Activated CD4-positive, alpha-beta memory T cell treated with anti-CD3 and anti-CD28 coated beads for 36 hours (primary cell): ENCODE results near the gene UPK1A. TPM values are rescaled to one million over a fixed set of nuclear protein-coding genes. Genes with fewer than 3 reads are reported as not detected.

Source experiments
- CTCF ChIA-PET: fragments of 350-600 bp; sonication (Branson Sonifier 250); formaldehyde crosslinking; loops from one replicate; lab custom pipeline; 2021; ENCODE audit warnings: antibody characterized with exemption, inconsistent platforms; lab: Charles Lee
- POLR2A ChIA-PET: fragments of 350-600 bp; sonication (Branson Sonifier 250); formaldehyde crosslinking; loops from one replicate; lab custom pipeline; 2021; ENCODE audit warnings: antibody characterized with exemption; lab: Charles Lee
- DNase-seq: peaks from one replicate; pipeline ENCODE4 v3.0.0-alpha.2; 2020
- H3K27ac Mint-ChIP-seq: one replicate; pipeline ENCODE4 v1.8.0; 2021; ENCODE audit warnings: mixed read lengths
- H3K27me3 Mint-ChIP-seq: one replicate; pipeline ENCODE4 v1.8.0; 2021; ENCODE audit warnings: mixed read lengths
- H3K36me3 Mint-ChIP-seq: one replicate; pipeline ENCODE4 v1.8.0; 2021; ENCODE audit warnings: mixed read lengths
- H3K4me1 Mint-ChIP-seq: one replicate; pipeline ENCODE4 v1.8.0; 2021; ENCODE audit warnings: low read depth, mixed read lengths
- H3K4me3 Mint-ChIP-seq: one replicate; pipeline ENCODE4 v1.8.0; 2021; ENCODE audit warnings: mild to moderate bottlenecking, mixed read lengths
- H3K9me3 Mint-ChIP-seq: one replicate; pipeline ENCODE4 v1.8.0; 2021; ENCODE audit warnings: mixed read lengths
- intact Hi-C: fragments of 100-400 bp; cut with micrococcal nuclease; formaldehyde crosslinking; loops from one replicate; pipeline ENCODE4 v1.15.1; 2023
- total RNA-seq, 2 experiments: library from RNA; stranded (reverse); gene quantifications; one replicate each; pipeline ENCODE4 v1.2.3, GENCODE V29; 2021

Gene UPK1A
- total RNA-seq, 2 experiments from 2014 or later: 0.90 to 1.0 TPM

GRCh38 chr19:35695895-35696422, 29.6 kb downstream of the UPK1A start:
- no peak for DNase-seq
- no peaks in the 10 kb centered on the region for H3K36me3 Mint-ChIP-seq
- no peak overlapping the region for H3K4me3 Mint-ChIP-seq
- CTCF ChIA-PET: interaction anchor here (1.1 to 16.2 kb wide), 5 partner anchors 17 to 187 kb away, joined by 4 to 197 read pairs (median 10); partner anchors contain the start of genes IGFLR1 and LIN37
- no peak overlapping the region for H3K27ac Mint-ChIP-seq
- no peaks in the 10 kb centered on the region for H3K27me3 Mint-ChIP-seq
- H3K9me3 Mint-ChIP-seq: no peaks in the 10 kb centered on the region
- intact Hi-C loops: loop anchor here (2.0 kb wide), 1 partner anchor 45 kb away; no protein-coding TSS in a partner anchor
- H3K4me1 Mint-ChIP-seq: peaks cover 14% of the 10 kb centered on the region
- POLR2A ChIA-PET: interaction anchor here (1.0 to 6.9 kb wide), 3 partner anchors 17 to 81 kb away, joined by 4 to 64 read pairs (median 7); no protein-coding TSS in a partner anchor

- intact Hi-C loops: loop anchor here (2.0 kb wide), 1 partner anchor 44 kb away; no protein-coding TSS in a partner anchor
- Mint-ChIP-seq H3K9me3 (no peaks in the 10 kb centered on the region), H3K36me3 (no peaks in the 10 kb centered on the region), H3K4me3 (no peak overlapping the region), H3K27ac (peak overlapping the region; percentile 23), H3K4me1 (peaks cover 14% of the 10 kb centered on the region), H3K27me3 (no peaks in the 10 kb centered on the region)
- peak; percentile 61 for DNase-seq
- CTCF ChIA-PET: interaction anchor here (1.1 to 16.2 kb wide), 5 partner anchors 10 to 186 kb away, joined by 3 to 197 read pairs (median 5); partner anchors contain the start of gene LIN37
- POLR2A ChIA-PET: interaction anchor here (1.0 to 6.9 kb wide), 2 partner anchors 16 to 22 kb away, joined by 7 to 64 read pairs; no protein-coding TSS in a partner anchor
Observed at GRCh38 chr19:35696835-35697234, 30.5 kb downstream of the UPK1A start.

DNA sequence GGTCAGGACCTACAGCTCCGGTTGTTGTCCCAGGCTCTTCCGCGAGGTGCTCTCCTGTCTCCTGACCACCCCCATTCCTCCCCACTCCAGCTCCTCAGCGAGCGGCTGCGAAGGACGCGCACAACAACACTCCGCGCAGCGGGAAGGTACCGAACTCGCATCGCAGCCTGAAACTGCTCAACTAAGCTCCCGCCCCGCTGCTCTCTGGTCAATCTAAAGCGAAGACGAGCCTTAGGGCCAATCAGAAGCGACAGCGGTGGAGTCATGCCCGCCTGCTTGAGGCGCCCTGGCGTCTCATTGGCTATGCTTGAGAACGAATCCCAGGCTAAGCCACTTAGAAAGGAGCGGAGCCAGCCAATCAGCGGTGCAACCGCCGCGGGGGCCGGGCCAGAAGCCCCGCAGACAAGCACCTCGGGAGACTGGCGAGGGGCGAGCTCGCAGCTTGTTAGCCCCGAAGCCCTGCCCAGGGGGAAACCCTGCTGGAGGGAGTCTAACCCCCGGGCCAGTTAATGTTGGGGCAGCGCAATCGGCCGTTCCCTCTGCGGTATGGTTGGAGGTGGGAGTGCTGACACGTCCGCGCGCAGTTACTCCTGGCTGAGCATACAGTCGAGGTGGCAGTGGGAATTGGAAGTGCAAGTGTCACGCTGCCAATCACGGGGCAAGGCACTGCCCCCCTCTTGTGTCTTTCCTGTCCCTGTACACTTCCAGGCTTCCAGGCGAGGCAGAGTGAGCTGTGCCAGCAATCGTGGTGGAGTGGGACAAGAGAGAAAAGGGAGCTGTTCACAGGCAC, 36.1 kb downstream of the UPK1A start:
- CTCF ChIA-PET: interaction anchor here (0.9 to 16.2 kb wide), 9 partner anchors 8 to 229 kb away, joined by 3 to 197 read pairs (median 5); partner anchors contain the start of gene LIN37

GRCh38 chr19:35703343-35703742, 37.0 kb downstream of the UPK1A start:
- H3K4me3 Mint-ChIP-seq: no peak overlapping the region
- peaks cover 2% of the 10 kb centered on the region for H3K36me3 Mint-ChIP-seq
- CTCF ChIA-PET: interaction anchor here (1.1 to 16.2 kb wide), 5 partner anchors 9 to 45 kb away, joined by 3 to 197 read pairs (median 6); partner anchors contain the start of gene LIN37
- no peak for DNase-seq
- POLR2A ChIA-PET: interaction anchor here (3.4 kb wide), 1 partner anchor 10 kb away, joined by 96 read pairs; no protein-coding TSS in a partner anchor
- H3K27me3 Mint-ChIP-seq: no peaks in the 10 kb centered on the region
- H3K9me3 Mint-ChIP-seq: no peaks in the 10 kb centered on the region
- no peak overlapping the region for H3K27ac Mint-ChIP-seq
- intact Hi-C loops: no loop called here
- H3K4me1 Mint-ChIP-seq: peaks cover 3% of the 10 kb centered on the region

More for the DNA sequence above, 36.1 kb downstream of the UPK1A start:
- intact Hi-C loops: loop anchor here (1.0 kb wide), 1 partner anchor 9 kb away; no protein-coding TSS in a partner anchor
- peaks cover 3% of the 10 kb centered on the region for H3K4me1 Mint-ChIP-seq
- H3K36me3 Mint-ChIP-seq: peaks cover 2% of the 10 kb centered on the region
- no peaks in the 10 kb centered on the region for H3K27me3 Mint-ChIP-seq
- peak overlapping the region; percentile 93 for H3K4me3 Mint-ChIP-seq
- no peaks in the 10 kb centered on the region for H3K9me3 Mint-ChIP-seq
- peak; percentile 97 for DNase-seq
- peak overlapping the region; percentile 94 for H3K27ac Mint-ChIP-seq
- POLR2A ChIA-PET: interaction anchor here (0.6 to 3.4 kb wide), 11 partner anchors 11 to 228 kb away, joined by 3 to 96 read pairs (median 3); partner anchors contain the start of genes COX6B1, IGFLR1, KMT2B and LIN37

DNA sequence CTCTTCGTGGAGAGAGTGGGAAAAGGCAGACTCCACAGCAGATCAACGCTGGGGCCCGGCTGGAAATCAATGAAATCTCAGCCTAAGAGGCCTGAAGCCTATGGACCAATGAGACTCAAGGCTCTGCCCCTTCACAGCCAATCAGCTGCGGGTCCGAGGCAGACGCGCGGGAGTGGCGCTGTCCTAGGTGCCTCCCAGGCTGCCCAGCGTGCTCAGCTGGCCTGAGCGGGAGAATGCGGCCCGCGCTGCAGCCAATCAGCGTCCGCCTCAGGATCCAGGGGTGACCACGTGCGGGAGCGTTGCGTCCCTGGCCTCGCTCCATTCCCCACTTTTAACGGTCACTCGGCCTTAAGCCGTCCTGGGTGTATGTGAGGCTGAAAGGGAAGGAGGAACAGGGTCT, 37.9 kb downstream of the UPK1A start, which contains the start of gene ZBTB32:
TSS of gene ZBTB32 (plus strand) at position 341 of the 400 bp plus-strand sequence. CDS start 10,069 bp downstream, outside the sequence.
- peak; percentile 40 for DNase-seq
- ChIA-PET CTCF (interaction anchor here (1.2 to 16.2 kb wide), 3 partner anchors 9 to 36 kb away, joined by 3 to 197 read pairs (median 3); no protein-coding TSS in a partner anchor), POLR2A (interaction anchor here (3.4 kb wide), 1 partner anchor 9 kb away, joined by 96 read pairs; no protein-coding TSS in a partner anchor)
- Mint-ChIP-seq H3K36me3 (peaks cover 2% of the 10 kb centered on the region), H3K27ac (no peak within 1 kb of the TSS), H3K4me3 (no peak within 1 kb of the TSS), H3K9me3 (no peaks in the 10 kb centered on the region), H3K27me3 (no peaks in the 10 kb centered on the region), H3K4me1 (peaks cover 10% of the 10 kb centered on the region)
- intact Hi-C loops: no loop called here

- H3K9me3 Mint-ChIP-seq: no peaks in the 10 kb centered on the region
- H3K27me3 Mint-ChIP-seq: no peaks in the 10 kb centered on the region
- intact Hi-C loops: no loop called here
- peaks cover 42% of the 10 kb centered on the region for H3K4me1 Mint-ChIP-seq
- ChIA-PET POLR2A (no interaction called here), CTCF (interaction anchor here (3.5 kb wide), 1 partner anchor 14 kb away, joined by 16 read pairs; no protein-coding TSS in a partner anchor)
- H3K36me3 Mint-ChIP-seq: peaks cover 6% of the 10 kb centered on the region
- H3K27ac Mint-ChIP-seq: peak overlapping the region; percentile 28
- no peak for DNase-seq
- H3K4me3 Mint-ChIP-seq: no peak overlapping the region
Observed at GRCh38 chr19:35708391-35708790, 42.1 kb downstream of the UPK1A start.

DNA sequence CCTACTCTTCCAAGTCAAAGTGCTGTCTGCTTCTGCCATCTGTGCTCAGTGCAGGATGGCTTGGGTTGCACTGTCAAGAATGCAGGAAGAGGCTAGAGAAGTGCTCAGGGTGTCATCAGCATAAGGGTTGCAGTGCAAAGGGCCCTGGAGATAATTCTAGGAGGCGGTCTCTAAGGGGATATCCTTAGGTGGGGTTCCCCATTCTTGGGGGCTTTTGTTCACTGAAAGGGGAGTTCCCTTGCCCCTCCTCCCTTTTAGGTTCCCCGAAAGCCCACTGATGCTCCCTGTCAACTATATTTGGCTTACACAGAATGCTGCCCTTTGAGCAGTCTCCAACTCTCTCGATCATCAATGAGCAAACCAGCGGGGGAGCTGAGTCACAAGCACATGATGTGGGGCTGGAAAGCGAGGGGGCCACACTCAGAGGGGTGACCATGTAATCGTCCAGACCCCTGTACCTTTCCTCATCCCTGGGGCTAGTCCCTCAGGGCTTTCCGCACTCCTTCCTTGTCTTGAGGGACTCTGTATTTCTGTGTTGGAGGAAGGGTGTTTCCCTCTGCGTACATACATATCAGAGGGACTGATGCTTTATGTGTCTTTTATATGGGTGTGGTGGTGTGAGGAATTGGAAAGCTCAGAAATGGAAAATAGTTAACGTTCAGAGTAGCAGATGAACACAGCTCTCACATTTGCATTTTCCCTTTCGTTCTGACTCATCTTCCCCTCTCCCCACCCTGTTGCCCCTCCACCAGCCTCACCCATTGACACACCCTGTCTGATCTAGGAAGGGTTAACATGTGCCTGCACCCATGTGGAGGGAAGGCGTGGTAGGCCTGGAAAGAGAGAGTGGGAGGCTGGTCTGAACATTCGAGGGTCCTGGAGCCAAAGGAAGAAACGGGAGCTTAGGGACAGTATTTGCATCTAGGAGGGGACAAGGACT, 44.7 kb downstream of the UPK1A start:
- no peaks in the 10 kb centered on the region for H3K27me3 Mint-ChIP-seq
- H3K27ac Mint-ChIP-seq: peak overlapping the region; percentile 99
- CTCF ChIA-PET: interaction anchor here (1.1 to 7.0 kb wide), 4 partner anchors 13 to 32 kb away, joined by 3 to 197 read pairs (median 10); partner anchors contain the start of genes IGFLR1 and ZBTB32
- H3K4me1 Mint-ChIP-seq: peaks cover 49% of the 10 kb centered on the region
- peaks cover 32% of the 10 kb centered on the region for H3K36me3 Mint-ChIP-seq
- H3K4me3 Mint-ChIP-seq: peak overlapping the region; percentile 54
- POLR2A ChIA-PET: interaction anchor here (0.6 to 7.3 kb wide), 9 partner anchors 9 to 190 kb away, joined by 3 to 96 read pairs (median 9); partner anchors contain the start of genes IGFLR1, LIN37, NFKBID and PSENEN
- no peaks in the 10 kb centered on the region for H3K9me3 Mint-ChIP-seq
- intact Hi-C loops: loop anchor here (1.0 to 10.0 kb wide), 5 partner anchors 9 to 504 kb away; partner anchors contain the start of genes OVOL3, POLR2I, TBCB and ZNF146
- peak; percentile 87 for DNase-seq

DNA sequence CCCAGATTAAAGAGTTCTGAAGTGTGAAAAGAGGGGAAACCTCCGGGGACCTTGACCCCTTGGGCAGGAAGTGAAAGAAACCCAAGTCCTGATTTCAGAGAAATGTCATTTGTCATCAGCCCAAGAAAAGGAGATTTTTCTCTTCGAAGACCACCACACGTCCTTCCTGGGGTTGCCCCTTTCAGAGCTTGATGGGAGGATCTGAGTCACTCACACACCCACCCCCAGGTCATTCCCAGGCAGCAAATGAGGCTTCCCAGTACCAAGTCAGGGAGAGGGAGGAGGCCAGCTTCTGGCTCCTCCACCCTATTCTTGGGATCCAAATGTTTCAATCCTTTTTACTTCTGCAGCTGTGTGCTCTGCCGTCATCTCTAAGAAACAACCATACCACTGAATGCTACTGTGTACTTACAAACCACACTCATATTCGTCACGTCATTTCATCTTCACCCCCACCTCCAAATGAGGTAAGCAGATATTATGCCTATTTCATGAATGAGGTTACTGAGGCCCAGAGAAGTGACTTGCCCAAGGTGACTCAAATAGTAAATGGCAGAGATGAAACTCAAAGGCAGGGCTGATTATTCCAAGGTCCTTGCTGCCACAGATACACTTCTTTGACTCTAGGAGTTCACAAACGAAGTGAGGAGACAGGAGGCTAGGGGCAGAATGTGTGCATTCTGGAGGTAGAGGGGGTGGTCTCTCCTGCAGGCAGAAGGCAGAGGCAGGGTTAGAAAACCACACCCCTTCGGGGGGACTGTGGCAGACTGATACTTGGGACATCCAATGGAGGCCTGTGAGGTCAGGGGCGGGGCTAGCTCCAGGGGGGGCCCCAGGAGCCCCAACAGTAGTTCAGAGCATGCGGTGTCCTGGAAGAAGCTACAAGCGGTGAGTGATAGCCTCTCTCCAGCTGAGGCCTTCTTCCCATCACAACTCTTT, 46.5 kb downstream of the UPK1A start:
- intact Hi-C loops: loop anchor here (1.0 to 10.0 kb wide), 7 partner anchors 44 to 502 kb away; partner anchors contain the start of genes ARHGAP33, HSPB6, NFKBID and OVOL3
- H3K27me3 Mint-ChIP-seq: no peaks in the 10 kb centered on the region
- peak; percentile 90 for DNase-seq
- CTCF ChIA-PET: interaction anchor here (1.8 to 7.0 kb wide), 5 partner anchors 15 to 219 kb away, joined by 5 to 197 read pairs (median 7); partner anchors contain the start of genes COX6B1, IGFLR1 and ZBTB32
- peak overlapping the region; percentile 91 for H3K4me3 Mint-ChIP-seq
- POLR2A ChIA-PET: interaction anchor here (0.6 to 7.3 kb wide), 11 partner anchors 10 to 188 kb away, joined by 3 to 96 read pairs (median 5); partner anchors contain the start of genes COX6B1, HAUS5, IGFLR1 and LIN37
- peaks cover 42% of the 10 kb centered on the region for H3K36me3 Mint-ChIP-seq
- H3K27ac Mint-ChIP-seq: peak overlapping the region; percentile 99
- H3K9me3 Mint-ChIP-seq: no peaks in the 10 kb centered on the region
- H3K4me1 Mint-ChIP-seq: peaks cover 49% of the 10 kb centered on the region

DNA sequence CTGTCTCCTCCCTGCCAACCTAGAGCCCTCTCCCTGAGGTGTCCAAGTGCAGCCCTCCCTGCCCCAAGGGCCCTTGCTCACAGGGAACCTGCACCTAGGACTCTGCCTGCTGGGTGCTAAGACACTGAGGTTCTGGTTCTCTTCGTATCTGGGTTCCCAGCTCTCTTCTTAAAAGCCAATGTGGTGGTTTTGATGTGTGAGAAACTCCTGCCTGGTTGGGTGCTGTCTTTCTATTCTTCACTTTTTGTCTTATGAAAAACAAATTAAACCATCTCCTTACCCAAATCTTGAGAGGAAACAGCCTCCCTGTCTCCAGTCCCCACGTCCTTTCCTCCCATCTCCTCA, 47.2 kb downstream of the UPK1A start:
- no peaks in the 10 kb centered on the region for H3K9me3 Mint-ChIP-seq
- CTCF ChIA-PET: interaction anchor here (1.8 to 7.0 kb wide), 3 partner anchors 15 to 219 kb away, joined by 5 to 197 read pairs (median 5); partner anchors contain the start of genes COX6B1 and ZBTB32
- intact Hi-C loops: loop anchor here (1.0 to 10.0 kb wide), 7 partner anchors 44 to 501 kb away; partner anchors contain the start of genes ARHGAP33, HSPB6, NFKBID and OVOL3
- POLR2A ChIA-PET: interaction anchor here (0.6 to 7.3 kb wide), 9 partner anchors 11 to 101 kb away, joined by 3 to 96 read pairs (median 9); partner anchors contain the start of genes HAUS5, IGFLR1, LIN37 and PSENEN
- DNase-seq: no peak
- peaks cover 49% of the 10 kb centered on the region for H3K4me1 Mint-ChIP-seq
- H3K27ac Mint-ChIP-seq: peak overlapping the region; percentile 99
- H3K27me3 Mint-ChIP-seq: no peaks in the 10 kb centered on the region
- peak overlapping the region; percentile 91 for H3K4me3 Mint-ChIP-seq
- peaks cover 43% of the 10 kb centered on the region for H3K36me3 Mint-ChIP-seq
